ENCODE data around the gene PLEKHA6.

Gene PLEKHA6

GRCh38 chr1:204284929-204285328 lies 74.8 kb downstream of the PLEKHA6 start:
- ATAC-seq (no peak), DNase-seq (no peak)

GRCh38 chr1:204283711-204284651 lies 75.7 kb downstream of the PLEKHA6 start:
- no peak for DNase-seq

GRCh38 chr1:204282761-204283221 lies 76.9 kb downstream of the PLEKHA6 start:
- DNase-seq (no peak), ATAC-seq (no peak)

More at GRCh38 chr1:204283711-204284651, 75.7 kb downstream of the PLEKHA6 start:
- no peak for ATAC-seq

GRCh38 chr1:204280099-204280961 lies 79.4 kb downstream of the PLEKHA6 start:
- DNase-seq (no peak), ATAC-seq (no peak)

- DNase-seq (no peak), ATAC-seq (no peak)
Measured at GRCh38 chr1:204278958-204279357, 80.8 kb downstream of the PLEKHA6 start.

- ATAC-seq (no peak), DNase-seq (no peak)
Measured at GRCh38 chr1:204278251-204278650, 81.5 kb downstream of the PLEKHA6 start.

GRCh38 chr1:204277563-204278219 lies 82.0 kb downstream of the PLEKHA6 start:
- no peak for ATAC-seq
- no peak for DNase-seq

- ATAC-seq (no peak), DNase-seq (no peak)
Measured at GRCh38 chr1:204275695-204276370, 83.9 kb downstream of the PLEKHA6 start.

- DNase-seq: no peak
- ATAC-seq: no peak
Measured at GRCh38 chr1:204274446-204274845, 85.3 kb downstream of the PLEKHA6 start.

- DNase-seq (no peak), ATAC-seq (no peak)
Measured at GRCh38 chr1:204272505-204272904, 87.2 kb downstream of the PLEKHA6 start.

GRCh38 chr1:204271970-204272369 lies 87.8 kb downstream of the PLEKHA6 start:
- DNase-seq: no peak
- ATAC-seq: no peak

GRCh38 chr1:204268101-204268500 lies 91.6 kb downstream of the PLEKHA6 start:
- DNase-seq (no peak), ATAC-seq (no peak)

- DNase-seq (no peak), ATAC-seq (no peak)
Measured at GRCh38 chr1:204267191-204267601, 92.5 kb downstream of the PLEKHA6 start.

GRCh38 chr1:204266504-204267034 lies 93.2 kb downstream of the PLEKHA6 start:
- ATAC-seq (no peak), DNase-seq (no peak)

GRCh38 chr1:204265665-204266064 lies 94.1 kb downstream of the PLEKHA6 start:
- DNase-seq: no peak
- no peak for ATAC-seq

GRCh38 chr1:204264805-204265204 lies 94.9 kb downstream of the PLEKHA6 start:
- ATAC-seq: no peak
- no peak for DNase-seq

- no peak for DNase-seq
Measured at GRCh38 chr1:204263254-204263910, 96.3 kb downstream of the PLEKHA6 start.

GRCh38 chr1:204262506-204263253 lies 97.0 kb downstream of the PLEKHA6 start:
- no peak for DNase-seq
- no peak for ATAC-seq

More at GRCh38 chr1:204263254-204263910, 96.3 kb downstream of the PLEKHA6 start:
- no peak for ATAC-seq

GRCh38 chr1:204261746-204262505 lies 97.8 kb downstream of the PLEKHA6 start:
- no peak for DNase-seq
- no peak for ATAC-seq
